Erythroblast (primary cell): ENCODE measurements around the gene MRPS14.

Experiments
- GATA1 ChIP-seq: IDR thresholded peaks from 2 replicates; pipeline ENCODE4 v1.6.1; 2011; ENCODE audit warnings: low read depth, mild to moderate bottlenecking, control low read depth, low read length, moderate library complexity
- POLR2A ChIP-seq: IDR thresholded peaks from 2 replicates; pipeline ENCODE4 v1.6.1; 2011; ENCODE audit warnings: mild to moderate bottlenecking, low read length

DNA sequence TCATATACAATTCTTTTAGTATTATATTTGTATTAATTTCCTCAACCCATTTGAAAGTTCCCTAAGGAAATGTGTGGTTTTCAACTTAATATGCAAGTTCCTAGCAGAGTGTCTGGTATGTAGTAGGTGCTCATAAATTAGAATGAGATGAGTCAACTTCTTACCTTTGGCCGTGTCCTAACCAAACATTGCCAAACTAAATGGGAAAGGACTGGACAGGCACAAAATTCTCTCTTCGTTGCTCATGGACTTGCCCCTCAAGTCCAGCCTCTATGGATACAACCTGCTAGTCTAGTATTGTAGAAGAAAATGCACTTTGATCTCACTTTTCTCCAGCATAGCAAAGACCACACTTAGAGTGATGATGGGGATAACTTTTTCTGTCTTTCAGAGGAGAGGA, 11.6 kb upstream of the MRPS14 start:
- TF ChIP-seq POLR2A, result no peak
- TF ChIP-seq GATA1, result no peak
